ENCODE data around the gene HLF.

- TF ChIP-seq CTCF (IDR thresholded peaks at IDR 0.05 in 4 of 5, conservative IDR thresholded peaks at IDR 0.05 in 1 of 5) (no peak), POLR2A (IDR thresholded peaks at IDR 0.05) (no peak)
Measured at GRCh38 chr17:55354010-55354409, 89.2 kb downstream of the HLF start.

All from gastrocnemius medialis (tissue), 4 donors.